Activated CD8-positive, alpha-beta memory T cell treated with anti-CD3 and anti-CD28 coated beads for 24 hours (primary cell): ENCODE measurements around the gene PAPPA.

Experiments used
- DNase-seq: peaks from one replicate; pipeline ENCODE4 v3.0.0-alpha.2; 2020

PAPPA gene

GRCh38 chr9:116319480-116319879 is 165.9 kb downstream of the PAPPA start:
- DNase-seq, result no peak

- no peak for DNase-seq
These were observed 166.7 kb downstream of the PAPPA start for GRCh38 chr9:116320290-116320689.

GRCh38 chr9:116322521-116322920 is 168.9 kb downstream of the PAPPA start:
- no peak for DNase-seq

GRCh38 chr9:116323012-116323411 is 169.4 kb downstream of the PAPPA start:
- no peak for DNase-seq

- no peak for DNase-seq
These were observed 170.0 kb downstream of the PAPPA start for GRCh38 chr9:116323571-116323970.

- DNase-seq, result no peak
These were observed 172.3 kb downstream of the PAPPA start for GRCh38 chr9:116325924-116326323.

GRCh38 chr9:116327701-116328405 is 174.3 kb downstream of the PAPPA start:
- no peak for DNase-seq

GRCh38 chr9:116329470-116329869 is 175.9 kb downstream of the PAPPA start:
- no peak for DNase-seq

GRCh38 chr9:116331241-116331640 is 177.7 kb downstream of the PAPPA start:
- no peak for DNase-seq

- DNase-seq, result no peak
These were observed 178.5 kb downstream of the PAPPA start for GRCh38 chr9:116332090-116332489.

- no peak for DNase-seq
These were observed 179.7 kb downstream of the PAPPA start for GRCh38 chr9:116333254-116333653.

GRCh38 chr9:116334546-116335150 is 181.1 kb downstream of the PAPPA start:
- DNase-seq, result no peak

GRCh38 chr9:116335392-116335791 is 181.8 kb downstream of the PAPPA start:
- DNase-seq, result no peak

- DNase-seq, result no peak
These were observed 182.7 kb downstream of the PAPPA start for GRCh38 chr9:116336133-116336862.

- no peak for DNase-seq
These were observed 183.4 kb downstream of the PAPPA start for GRCh38 chr9:116337015-116337414.

GRCh38 chr9:116340270-116340669 is 186.7 kb downstream of the PAPPA start:
- no peak for DNase-seq

GRCh38 chr9:116342061-116342460 is 188.5 kb downstream of the PAPPA start:
- DNase-seq, result no peak

GRCh38 chr9:116342941-116343340 is 189.3 kb downstream of the PAPPA start:
- DNase-seq, result no peak

GRCh38 chr9:116344416-116344815 is 190.8 kb downstream of the PAPPA start:
- DNase-seq, result no peak

GRCh38 chr9:116345393-116345792 is 191.8 kb downstream of the PAPPA start:
- no peak for DNase-seq

- DNase-seq, result no peak
These were observed 192.2 kb downstream of the PAPPA start for GRCh38 chr9:116345817-116346216.

- no peak for DNase-seq
These were observed 196.1 kb downstream of the PAPPA start for GRCh38 chr9:116349684-116350083.

- DNase-seq, result no peak
These were observed 196.6 kb downstream of the PAPPA start for GRCh38 chr9:116350213-116350612.

- DNase-seq, result no peak
These were observed 199.4 kb downstream of the PAPPA start for GRCh38 chr9:116352958-116353357.
